ENCODE results near the gene ADAM12.

DNA sequence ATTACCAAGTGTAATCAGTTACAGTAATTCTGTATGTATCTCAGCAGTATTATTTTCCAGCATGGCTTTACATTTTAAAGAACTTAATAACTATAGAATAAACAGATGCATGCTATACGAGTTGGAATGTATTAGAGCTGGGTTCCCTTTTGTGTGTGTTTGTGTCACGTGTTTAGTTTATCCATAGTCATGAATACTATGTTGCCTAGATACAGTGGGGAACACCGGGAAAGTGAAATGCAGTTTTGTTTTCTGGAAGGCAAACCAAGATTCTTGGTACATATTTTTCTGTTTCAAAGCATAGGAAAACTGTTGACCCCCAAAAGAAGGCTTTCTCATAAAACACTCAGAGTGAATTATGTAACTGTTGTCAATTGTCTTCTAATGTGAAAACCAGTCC is 372.9 kb downstream of the ADAM12 start:
- no peak for TF ChIP-seq POLR2G (IDR thresholded peaks at IDR 0.05; ENCODE audit: low read depth, low read length)
- TF ChIP-seq, protein P1, sequence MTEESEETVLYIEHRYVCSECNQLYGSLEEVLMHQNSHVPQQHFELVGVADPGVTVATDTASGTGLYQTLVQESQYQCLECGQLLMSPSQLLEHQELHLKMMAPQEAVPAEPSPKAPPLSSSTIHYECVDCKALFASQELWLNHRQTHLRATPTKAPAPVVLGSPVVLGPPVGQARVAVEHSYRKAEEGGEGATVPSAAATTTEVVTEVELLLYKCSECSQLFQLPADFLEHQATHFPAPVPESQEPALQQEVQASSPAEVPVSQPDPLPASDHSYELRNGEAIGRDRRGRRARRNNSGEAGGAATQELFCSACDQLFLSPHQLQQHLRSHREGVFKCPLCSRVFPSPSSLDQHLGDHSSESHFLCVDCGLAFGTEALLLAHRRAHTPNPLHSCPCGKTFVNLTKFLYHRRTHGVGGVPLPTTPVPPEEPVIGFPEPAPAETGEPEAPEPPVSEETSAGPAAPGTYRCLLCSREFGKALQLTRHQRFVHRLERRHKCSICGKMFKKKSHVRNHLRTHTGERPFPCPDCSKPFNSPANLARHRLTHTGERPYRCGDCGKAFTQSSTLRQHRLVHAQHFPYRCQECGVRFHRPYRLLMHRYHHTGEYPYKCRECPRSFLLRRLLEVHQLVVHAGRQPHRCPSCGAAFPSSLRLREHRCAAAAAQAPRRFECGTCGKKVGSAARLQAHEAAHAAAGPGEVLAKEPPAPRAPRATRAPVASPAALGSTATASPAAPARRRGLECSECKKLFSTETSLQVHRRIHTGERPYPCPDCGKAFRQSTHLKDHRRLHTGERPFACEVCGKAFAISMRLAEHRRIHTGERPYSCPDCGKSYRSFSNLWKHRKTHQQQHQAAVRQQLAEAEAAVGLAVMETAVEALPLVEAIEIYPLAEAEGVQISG (CRISPR knock-in tag; IDR thresholded peaks at IDR 0.05): no peak
- TF ChIP-seq, protein P2, sequence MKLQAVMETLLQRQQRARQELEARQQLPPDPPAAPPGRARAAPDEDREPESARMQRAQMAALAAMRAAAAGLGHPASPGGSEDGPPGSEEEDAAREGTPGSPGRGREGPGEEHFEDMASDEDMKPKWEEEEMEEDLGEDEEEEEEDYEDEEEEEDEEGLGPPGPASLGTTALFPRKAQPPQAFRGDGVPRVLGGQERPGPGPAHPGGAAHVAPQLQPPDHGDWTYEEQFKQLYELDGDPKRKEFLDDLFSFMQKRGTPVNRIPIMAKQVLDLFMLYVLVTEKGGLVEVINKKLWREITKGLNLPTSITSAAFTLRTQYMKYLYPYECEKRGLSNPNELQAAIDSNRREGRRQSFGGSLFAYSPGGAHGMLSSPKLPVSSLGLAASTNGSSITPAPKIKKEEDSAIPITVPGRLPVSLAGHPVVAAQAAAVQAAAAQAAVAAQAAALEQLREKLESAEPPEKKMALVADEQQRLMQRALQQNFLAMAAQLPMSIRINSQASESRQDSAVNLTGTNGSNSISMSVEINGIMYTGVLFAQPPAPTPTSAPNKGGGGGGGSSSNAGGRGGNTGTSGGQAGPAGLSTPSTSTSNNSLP (IDR thresholded peaks at IDR 0.05; ENCODE audit: low read depth, low read length): no peak
- TF ChIP-seq, protein P3, sequence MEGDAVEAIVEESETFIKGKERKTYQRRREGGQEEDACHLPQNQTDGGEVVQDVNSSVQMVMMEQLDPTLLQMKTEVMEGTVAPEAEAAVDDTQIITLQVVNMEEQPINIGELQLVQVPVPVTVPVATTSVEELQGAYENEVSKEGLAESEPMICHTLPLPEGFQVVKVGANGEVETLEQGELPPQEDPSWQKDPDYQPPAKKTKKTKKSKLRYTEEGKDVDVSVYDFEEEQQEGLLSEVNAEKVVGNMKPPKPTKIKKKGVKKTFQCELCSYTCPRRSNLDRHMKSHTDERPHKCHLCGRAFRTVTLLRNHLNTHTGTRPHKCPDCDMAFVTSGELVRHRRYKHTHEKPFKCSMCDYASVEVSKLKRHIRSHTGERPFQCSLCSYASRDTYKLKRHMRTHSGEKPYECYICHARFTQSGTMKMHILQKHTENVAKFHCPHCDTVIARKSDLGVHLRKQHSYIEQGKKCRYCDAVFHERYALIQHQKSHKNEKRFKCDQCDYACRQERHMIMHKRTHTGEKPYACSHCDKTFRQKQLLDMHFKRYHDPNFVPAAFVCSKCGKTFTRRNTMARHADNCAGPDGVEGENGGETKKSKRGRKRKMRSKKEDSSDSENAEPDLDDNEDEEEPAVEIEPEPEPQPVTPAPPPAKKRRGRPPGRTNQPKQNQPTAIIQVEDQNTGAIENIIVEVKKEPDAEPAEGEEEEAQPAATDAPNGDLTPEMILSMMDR (CRISPR knock-in tag; IDR thresholded peaks at IDR 0.05): no peak
- TF ChIP-seq ZNF777 (CRISPR knock-in tag; IDR thresholded peaks at IDR 0.05): no peak
- TF ChIP-seq ELF3 (CRISPR knock-in tag; IDR thresholded peaks at IDR 0.05): no peak
- no peak for TF ChIP-seq ZNF761 (CRISPR knock-in tag; conservative IDR thresholded peaks at IDR 0.05)
- TF ChIP-seq CHD2 (IDR thresholded peaks at IDR 0.05; ENCODE audit: low read depth, low read length): no peak
- TF ChIP-seq MYNN (CRISPR knock-in tag; IDR thresholded peaks at IDR 0.05; ENCODE audit: low read depth): no peak
- TF ChIP-seq U2AF1 (optimal IDR thresholded peaks at IDR 0.05; ENCODE audit: low read depth, low read length): no peak
- TF ChIP-seq MTF1 (CRISPR knock-in tag; IDR thresholded peaks at IDR 0.05): no peak
- TF ChIP-seq MYC (CRISPR knock-in tag; IDR thresholded peaks at IDR 0.05; ENCODE audit: borderline replicate concordance): no peak
